ENCODE measurements around the gene CENPM.

The CENPM gene, protein sequence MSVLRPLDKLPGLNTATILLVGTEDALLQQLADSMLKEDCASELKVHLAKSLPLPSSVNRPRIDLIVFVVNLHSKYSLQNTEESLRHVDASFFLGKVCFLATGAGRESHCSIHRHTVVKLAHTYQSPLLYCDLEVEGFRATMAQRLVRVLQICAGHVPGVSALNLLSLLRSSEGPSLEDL

DNA sequence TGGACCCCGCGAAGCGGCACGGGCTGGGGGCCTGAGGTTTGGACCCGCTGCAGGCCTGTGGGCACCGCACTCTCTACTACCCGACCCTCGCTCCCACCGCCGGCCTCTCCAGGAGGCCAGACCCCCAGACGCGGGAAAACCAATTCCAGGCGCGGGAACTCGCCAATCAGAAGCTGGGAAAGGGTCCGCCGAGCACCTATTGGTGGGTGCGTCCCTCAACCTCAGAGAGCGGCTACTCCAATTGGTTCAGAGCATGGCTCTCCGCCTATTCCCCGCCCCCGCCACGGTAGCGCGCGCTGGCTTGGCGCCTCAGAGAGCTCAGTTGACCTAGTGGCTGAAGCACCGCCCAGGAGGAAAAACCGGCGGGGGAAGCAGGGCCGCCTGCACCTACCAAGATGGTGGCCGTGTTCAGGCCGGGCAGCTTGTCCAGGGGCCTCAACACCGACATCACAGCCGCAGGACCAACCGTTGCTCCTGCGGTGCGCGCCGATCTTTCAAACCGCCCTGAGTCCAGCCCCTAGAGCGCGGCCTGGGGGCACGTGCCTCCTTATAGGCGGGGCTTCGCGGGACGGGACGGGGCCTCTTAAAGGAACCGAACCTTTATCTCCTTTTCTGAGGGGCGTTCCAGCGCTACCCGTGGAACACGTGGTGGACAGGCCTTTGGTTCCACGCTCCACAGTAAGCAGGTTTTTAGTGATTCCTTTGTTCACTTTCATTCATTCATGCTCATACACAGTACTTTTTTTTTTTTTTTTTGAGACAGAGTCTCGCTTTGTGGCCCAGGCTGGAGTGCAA lies at the start of gene CENPM:
CENPM (minus strand) TSS at position 524 of the 795 bp plus-strand sequence; CDS start at position 448, 76 bp downstream.
- no peak within 1 kb of the TSS for H3K27ac ChIP-seq
- DNase-seq (ENCODE audit: low read depth, low spot score): peak; percentile 64

DNA sequence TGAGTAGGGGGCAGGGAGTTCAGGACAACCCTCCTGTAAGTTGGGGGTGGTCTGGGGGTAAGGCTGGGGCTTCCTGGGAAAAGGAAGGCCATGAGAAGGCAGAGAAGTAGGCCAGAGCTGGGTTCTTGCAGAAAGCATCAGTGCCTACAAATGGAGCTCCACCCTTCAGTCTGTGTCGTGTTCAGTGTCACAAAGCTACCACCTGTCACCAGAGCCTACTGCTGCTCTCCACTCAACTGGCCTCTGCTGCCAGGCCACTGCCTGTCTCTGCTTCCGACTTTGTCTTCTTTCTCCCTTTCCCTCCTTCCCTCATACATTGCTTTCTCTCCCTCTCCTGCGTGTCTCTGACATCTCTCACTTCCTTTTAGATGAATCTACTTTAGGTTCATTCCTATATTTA lies 48.3 kb upstream of the CENPM start:
- H3K27ac ChIP-seq: no peak overlapping the region

GRCh38 chr22:41992496-41992895 lies 45.5 kb upstream of the CENPM start:
- no peak overlapping the region for H3K27ac ChIP-seq
- no peak for DNase-seq (ENCODE audit: low read depth, low spot score)

More for the DNA sequence above, 48.3 kb upstream of the CENPM start:
- DNase-seq (ENCODE audit: low read depth, low spot score): no peak

DNA sequence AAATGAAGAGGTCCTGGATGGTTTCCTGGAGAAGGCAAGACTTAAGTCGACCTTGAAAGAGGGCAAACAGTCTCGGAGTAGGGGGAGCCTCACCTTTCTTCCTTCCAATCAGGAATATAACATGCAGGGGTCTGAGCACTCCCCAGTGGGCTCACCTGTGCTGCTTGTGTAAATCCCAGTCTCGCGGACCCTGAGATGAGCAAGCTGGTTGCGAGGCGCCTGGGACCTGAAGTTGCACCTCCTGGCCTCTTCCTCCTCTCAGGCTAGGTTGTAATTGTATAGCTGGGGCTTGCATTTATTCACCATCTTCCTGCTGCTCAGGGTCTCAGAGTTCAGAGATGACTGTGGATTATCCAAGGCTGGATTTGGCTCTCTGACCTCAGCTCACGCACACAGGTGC lies 44.2 kb upstream of the CENPM start:
- DNase-seq (ENCODE audit: low read depth, low spot score): no peak
- H3K27ac ChIP-seq: no peak overlapping the region

DNA sequence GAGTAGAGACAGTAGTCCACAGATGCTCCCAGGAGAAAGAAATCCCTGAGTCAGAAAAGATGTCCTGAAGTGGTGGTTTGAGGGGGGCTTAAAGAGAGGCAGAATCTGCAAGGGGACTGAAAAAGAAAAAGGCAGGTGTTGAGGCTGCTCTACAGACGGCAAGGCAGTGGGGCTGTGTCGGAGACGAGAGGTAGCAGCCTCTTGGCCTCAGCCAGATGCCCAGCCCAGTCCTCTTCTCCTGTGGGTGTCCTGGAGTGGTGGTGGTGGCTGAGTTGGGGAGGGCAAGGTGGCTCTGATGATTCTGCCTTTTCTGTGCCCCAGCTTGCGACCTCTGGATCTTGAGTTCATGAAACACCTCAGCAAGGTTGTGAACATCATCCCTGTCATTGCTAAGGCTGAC lies 42.3 kb upstream of the CENPM start:
- H3K27ac ChIP-seq: no peak overlapping the region
- DNase-seq (ENCODE audit: low read depth, low spot score): no peak

DNA sequence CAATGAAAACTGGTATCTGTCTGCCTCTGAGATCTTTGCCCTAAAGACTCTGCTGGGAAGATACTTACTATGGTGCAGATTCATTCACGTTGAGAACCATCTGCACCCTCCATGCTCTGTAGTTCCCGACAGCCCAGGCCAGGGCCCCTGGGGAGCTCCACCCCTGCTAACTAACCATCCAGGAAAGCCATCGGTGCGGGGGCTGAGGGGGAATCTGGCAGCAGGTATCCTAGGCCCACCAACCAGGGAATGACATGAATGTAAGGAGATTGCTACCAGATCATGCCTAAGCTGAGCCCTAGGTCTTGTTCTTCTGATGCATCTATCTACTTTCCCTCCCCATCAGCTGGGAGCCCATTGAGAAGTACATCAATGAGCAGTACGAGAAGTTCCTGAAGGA lies 40.3 kb upstream of the CENPM start:
- no peak for DNase-seq (ENCODE audit: low read depth, low spot score)

GRCh38 chr22:41983513-41984405 lies 36.8 kb upstream of the CENPM start:
- no peak overlapping the region for H3K27ac ChIP-seq
- no peak for DNase-seq (ENCODE audit: low read depth, low spot score)

More for the DNA sequence above, 40.3 kb upstream of the CENPM start:
- H3K27ac ChIP-seq: no peak overlapping the region

GRCh38 chr22:41982865-41983264 lies 35.9 kb upstream of the CENPM start:
- no peak overlapping the region for H3K27ac ChIP-seq
- DNase-seq (ENCODE audit: low read depth, low spot score): no peak

GRCh38 chr22:41979423-41980250 lies 32.7 kb upstream of the CENPM start:
- H3K27ac ChIP-seq: no peak overlapping the region
- no peak for DNase-seq (ENCODE audit: low read depth, low spot score)

GRCh38 chr22:41978732-41979131 lies 31.8 kb upstream of the CENPM start:
- H3K27ac ChIP-seq: no peak overlapping the region
- DNase-seq (ENCODE audit: low read depth, low spot score): no peak

DNA sequence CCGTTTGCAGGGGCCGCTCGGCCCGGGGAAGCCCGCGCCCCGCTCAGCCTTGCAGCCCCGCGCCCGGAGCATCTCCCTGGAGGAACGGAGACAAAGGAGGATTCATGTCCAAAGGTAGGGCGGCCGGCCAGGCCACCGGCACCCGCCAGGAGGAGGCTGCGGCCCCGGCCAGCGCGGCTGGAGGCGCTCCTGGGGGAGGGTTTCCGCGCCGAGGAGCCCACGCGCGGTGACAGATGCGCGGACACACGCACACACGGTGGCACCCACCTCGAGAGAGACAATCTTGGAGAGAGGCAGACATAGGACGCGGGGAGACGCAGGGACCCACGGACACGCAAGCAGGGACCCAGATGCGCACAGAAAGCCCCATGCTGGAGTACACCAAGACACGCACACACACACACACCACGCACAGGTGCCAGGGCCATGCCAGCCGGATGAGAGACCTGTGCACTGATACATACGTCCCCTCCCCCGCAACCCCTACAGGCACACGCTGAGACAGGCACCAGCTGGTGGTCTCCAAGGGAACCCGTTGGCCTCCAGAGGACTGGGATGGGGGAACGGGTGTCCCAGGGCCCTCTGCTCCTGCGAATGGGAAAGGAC lies 30.1 kb upstream of the CENPM start:
- DNase-seq (ENCODE audit: low read depth, low spot score): no peak
- H3K27ac ChIP-seq: no peak overlapping the region

DNA sequence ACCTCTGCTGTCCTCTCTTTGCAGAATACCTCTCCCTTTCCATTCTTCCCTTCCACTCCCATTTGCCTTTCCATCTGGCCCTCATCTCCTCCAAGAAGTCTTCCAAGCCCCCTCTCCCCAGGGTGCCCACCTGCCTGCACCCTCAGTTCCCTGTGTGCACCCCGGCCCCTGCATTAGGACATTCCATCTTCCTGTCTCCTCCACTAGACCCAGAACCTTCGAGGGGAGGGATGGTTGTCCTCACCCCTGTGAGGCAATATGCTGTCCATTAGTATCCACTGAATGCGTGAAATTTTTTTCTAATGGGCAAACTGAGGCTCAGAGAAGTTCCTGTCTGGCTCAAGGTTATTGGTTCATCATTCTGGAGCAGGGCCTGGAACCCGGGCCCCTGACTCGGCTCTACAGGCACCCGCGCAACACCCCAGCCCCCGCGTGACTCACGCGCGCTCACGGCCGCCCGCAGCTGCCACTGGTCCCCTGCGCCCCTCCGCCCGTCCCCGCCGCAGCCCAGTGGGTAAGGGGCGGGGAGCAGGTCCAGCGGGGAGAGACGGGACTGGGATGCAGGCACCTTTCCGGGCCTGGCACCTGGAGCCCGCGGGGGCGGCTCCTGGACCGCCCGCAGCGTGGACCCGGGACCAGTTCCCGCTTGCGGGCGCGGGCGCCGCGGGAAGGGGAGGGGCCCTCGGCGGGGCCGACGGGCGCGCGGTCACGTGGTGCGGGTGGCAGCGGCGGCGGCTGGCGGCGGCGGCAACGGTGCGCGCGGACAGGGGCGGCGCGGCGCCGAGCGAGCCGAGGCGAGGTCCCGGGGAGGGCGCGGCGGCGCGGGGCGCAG lies 29.3 kb upstream of the CENPM start:
- no peak overlapping the region for H3K27ac ChIP-seq
- no peak for DNase-seq (ENCODE audit: low read depth, low spot score)

DNA sequence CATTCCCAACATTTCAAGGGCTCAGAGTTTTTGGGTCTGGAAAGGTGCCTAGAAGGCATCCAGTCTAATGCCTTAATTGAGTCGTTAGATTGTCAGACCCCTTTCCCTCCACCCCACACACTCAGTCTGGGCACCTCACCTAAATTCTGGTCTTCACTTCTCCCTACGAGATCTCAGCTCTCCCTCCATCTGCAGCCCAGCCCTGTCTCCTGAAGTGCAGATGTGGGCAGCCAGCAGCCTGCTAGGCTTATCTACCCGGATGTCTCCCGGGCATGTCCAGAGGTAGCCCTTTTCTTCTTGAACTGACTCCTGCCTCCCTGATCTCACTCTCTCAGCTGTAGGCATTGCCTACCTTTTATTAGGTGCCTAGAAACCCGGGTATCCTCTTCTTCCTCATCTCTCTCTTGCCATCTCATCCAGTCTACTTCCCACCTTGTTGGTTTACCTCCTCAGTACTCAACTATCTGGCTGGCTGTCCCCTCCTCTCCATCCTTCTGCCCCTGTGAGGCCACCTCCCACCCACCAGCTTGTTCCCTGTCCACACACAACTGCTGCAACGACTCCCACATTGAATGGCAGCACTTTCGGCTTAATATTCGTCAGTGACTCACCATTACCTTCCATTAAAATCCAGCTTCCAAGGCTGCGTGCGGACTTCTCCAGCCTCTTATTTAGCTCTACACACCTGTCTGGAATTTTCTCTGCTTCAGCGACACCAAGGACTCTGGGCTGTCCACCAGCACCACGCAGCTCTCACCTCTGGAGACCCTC lies 28.5 kb upstream of the CENPM start:
- no peak for DNase-seq (ENCODE audit: low read depth, low spot score)
- H3K27ac ChIP-seq: no peak overlapping the region

GRCh38 chr22:41974691-41975290 lies 27.8 kb upstream of the CENPM start:
- no peak for DNase-seq (ENCODE audit: low read depth, low spot score)
- H3K27ac ChIP-seq: no peak overlapping the region

DNA sequence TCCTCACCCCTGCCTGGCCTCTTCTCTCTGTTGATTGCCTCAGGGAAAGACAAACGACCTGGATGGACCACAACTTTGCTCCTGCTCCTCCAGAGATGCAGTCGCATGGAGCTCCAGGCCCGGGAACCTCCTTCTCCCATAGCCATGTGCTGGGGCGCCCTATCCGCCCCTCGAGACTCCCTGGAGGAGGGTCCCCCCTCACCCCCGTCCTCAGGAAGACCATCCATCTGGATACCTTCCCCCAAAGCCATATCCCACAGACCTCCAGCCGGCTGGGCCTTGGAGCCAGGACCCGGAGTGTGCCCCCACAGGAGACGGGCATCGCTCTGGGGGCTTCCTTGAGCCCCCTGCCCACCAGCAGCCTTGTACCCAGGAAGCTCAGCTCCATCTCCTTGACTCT lies 24.5 kb upstream of the CENPM start:
- DNase-seq (ENCODE audit: low read depth, low spot score): no peak
- H3K27ac ChIP-seq: no peak overlapping the region

DNA sequence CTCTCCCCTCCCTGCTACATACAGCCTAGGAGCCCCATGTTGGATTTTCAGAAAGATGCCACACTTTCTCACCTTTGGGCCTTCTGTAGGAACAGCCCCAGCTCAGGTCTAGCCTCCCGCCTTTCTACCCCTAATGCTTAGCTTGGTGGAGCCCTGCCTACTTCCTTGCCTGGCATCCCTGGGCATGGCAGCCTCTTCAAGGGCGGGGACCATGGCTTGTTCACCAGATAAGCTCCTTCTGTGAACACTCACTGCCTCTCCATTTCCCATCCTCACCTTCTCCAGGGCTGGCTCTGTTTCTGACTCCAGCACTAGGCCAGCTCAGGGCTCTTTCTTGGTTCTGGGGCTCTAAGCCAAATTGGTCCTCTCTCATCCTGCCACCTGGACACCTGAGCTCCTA lies 23.6 kb upstream of the CENPM start:
- no peak for DNase-seq (ENCODE audit: low read depth, low spot score)
- H3K27ac ChIP-seq: no peak overlapping the region

- no peak for DNase-seq (ENCODE audit: low read depth, low spot score)
- H3K27ac ChIP-seq: no peak within 1 kb of the TSS
These were observed 22.2 kb upstream of the CENPM start, which contains the start of gene SEPTIN3 for GRCh38 chr22:41969110-41969646. SEPTIN3 (plus strand) TSS chr22:41969443; CDS start chr22:41971493, 2,050 bp downstream.

All from epithelial cell of prostate (primary cell).